Ascending aorta (tissue), 2 donors: Measurements from ENCODE around the gene EPM2AIP1. TPM values are rescaled to one million over a fixed set of nuclear protein-coding genes. Genes with fewer than 3 reads are reported as not detected.
"Not testable (repeated sequence)": the region's sequence is repeated elsewhere in the genome, so short reads cannot be mapped to it uniquely, and the experiment has no call there.

Experiments
- DNase-seq, 2 donors: peaks; one replicate each; pipeline ENCODE4 v3.0.0-alpha.2; 2019; ENCODE audit warnings: low spot score in 2 of 2
- H3K27ac ChIP-seq, 2 donors: fragments of 200-600 bp; sonication (generic); one replicate each; pipeline ENCODE4 v1.5.1; 2016 to 2017; ENCODE audit warnings: mild to moderate bottlenecking in 1 of 2
- H3K27me3 ChIP-seq: fragments of 200-600 bp; sonication (generic); one replicate; pipeline ENCODE4 v1.5.1; 2017
- H3K36me3 ChIP-seq, 2 donors: fragments of 200-600 bp; sonication (generic); one replicate each; pipeline ENCODE4 v1.5.1; 2016
- H3K4me1 ChIP-seq, 2 donors: fragments of 200-600 bp; sonication (generic); one replicate each; pipeline ENCODE4 v1.5.1; 2016 to 2017; ENCODE audit warnings: mild to moderate bottlenecking in 1 of 2
- H3K4me3 ChIP-seq, 2 donors: fragments of 200-600 bp; sonication (generic); one replicate each; pipeline ENCODE4 v1.5.1; 2016 to 2017; ENCODE audit warnings: mild to moderate bottlenecking in 1 of 2
- H3K9me3 ChIP-seq, 2 donors: fragments of 200-600 bp; sonication (generic); one replicate each; pipeline ENCODE4 v1.5.1; 2016
- intact Hi-C: fragments of 100-400 bp; cut with DNase I; formaldehyde crosslinking; loops from one replicate; pipeline ENCODE4 v1.15.1; 2023
- total RNA-seq: library from RNA; depleted of rRNA; stranded (reverse); fragments of >200 nt; gene quantifications from one replicate; pipeline ENCODE4 v1.1.0, GENCODE V29; 2016
- TF ChIP-seq, protein P1 (sequence below), 3 experiments: fragments of 200-600 bp in 2 of 3; fragments of 450-650 bp in 1 of 3; sonication (generic) in 2 of 3; IDR thresholded peaks; one replicate each; pipeline ENCODE4 v1.5.1; 2016 to 2019; ENCODE audit warnings: antibody characterized with exemption in 3 of 3, mild to moderate bottlenecking in 1 of 3, moderate library complexity in 1 of 3

EPM2AIP1 gene
- total RNA-seq, 1 donor from 2014 or later: 1.9 TPM

GRCh38 chr3:36957862-36958686 lies 34.9 kb downstream of the EPM2AIP1 start:
- no peaks in the 10 kb centered on the region for H3K27me3 ChIP-seq
- H3K27ac ChIP-seq: no peak overlapping the region
- TF ChIP-seq, protein P1, sequence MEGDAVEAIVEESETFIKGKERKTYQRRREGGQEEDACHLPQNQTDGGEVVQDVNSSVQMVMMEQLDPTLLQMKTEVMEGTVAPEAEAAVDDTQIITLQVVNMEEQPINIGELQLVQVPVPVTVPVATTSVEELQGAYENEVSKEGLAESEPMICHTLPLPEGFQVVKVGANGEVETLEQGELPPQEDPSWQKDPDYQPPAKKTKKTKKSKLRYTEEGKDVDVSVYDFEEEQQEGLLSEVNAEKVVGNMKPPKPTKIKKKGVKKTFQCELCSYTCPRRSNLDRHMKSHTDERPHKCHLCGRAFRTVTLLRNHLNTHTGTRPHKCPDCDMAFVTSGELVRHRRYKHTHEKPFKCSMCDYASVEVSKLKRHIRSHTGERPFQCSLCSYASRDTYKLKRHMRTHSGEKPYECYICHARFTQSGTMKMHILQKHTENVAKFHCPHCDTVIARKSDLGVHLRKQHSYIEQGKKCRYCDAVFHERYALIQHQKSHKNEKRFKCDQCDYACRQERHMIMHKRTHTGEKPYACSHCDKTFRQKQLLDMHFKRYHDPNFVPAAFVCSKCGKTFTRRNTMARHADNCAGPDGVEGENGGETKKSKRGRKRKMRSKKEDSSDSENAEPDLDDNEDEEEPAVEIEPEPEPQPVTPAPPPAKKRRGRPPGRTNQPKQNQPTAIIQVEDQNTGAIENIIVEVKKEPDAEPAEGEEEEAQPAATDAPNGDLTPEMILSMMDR (IDR thresholded peaks at IDR 0.05): no peak
- H3K36me3 ChIP-seq: no peaks in the 10 kb centered on the region
- no peak for DNase-seq
- intact Hi-C loops: loop anchor here (5.0 kb wide), 1 partner anchor 51 kb away; no protein-coding TSS in a partner anchor
- no peaks in the 10 kb centered on the region for H3K9me3 ChIP-seq
- H3K4me3 ChIP-seq: no peak overlapping the region
- H3K4me1 ChIP-seq: no peaks in the 10 kb centered on the region

DNA sequence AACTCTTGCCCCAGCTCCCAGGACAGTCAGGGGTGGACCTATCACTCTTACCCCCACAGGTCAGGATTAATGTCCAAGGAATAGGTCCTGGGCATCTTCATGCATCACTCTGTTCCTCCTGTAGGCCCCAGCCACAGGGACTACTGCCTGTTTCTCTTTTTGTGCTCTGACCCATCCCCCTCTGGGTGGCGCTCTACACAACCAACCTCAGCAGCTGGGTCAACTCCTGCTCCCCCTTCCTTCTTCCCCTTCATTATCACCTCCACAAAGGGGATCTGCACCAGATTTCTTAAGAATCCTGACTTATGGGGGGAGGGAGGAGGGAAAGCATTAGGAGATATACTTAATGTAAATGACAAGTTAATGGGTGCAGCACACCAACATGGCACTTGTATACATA lies 35.9 kb downstream of the EPM2AIP1 start:
- Histone ChIP-seq H3K36me3 (no peaks in the 10 kb centered on the region), H3K9me3 (no peaks in the 10 kb centered on the region), H3K4me1 (no peaks in the 10 kb centered on the region), H3K27me3 (no peaks in the 10 kb centered on the region), H3K4me3 (no peak overlapping the region), H3K27ac (no peak overlapping the region)
- TF ChIP-seq, protein P1 (IDR thresholded peaks at IDR 0.05): no peak
- intact Hi-C loops: loop anchor here (5.0 kb wide), 1 partner anchor 50 kb away; no protein-coding TSS in a partner anchor
- no peak for DNase-seq

GRCh38 chr3:36956155-36956554 lies 36.8 kb downstream of the EPM2AIP1 start:
- intact Hi-C loops: loop anchor here (5.0 kb wide), 1 partner anchor 49 kb away; no protein-coding TSS in a partner anchor
- Histone ChIP-seq H3K4me3 (no peak overlapping the region), H3K4me1 (no peaks in the 10 kb centered on the region), H3K27ac (no peak overlapping the region), H3K27me3 (no peaks in the 10 kb centered on the region), H3K9me3 (no peaks in the 10 kb centered on the region), H3K36me3 (no peaks in the 10 kb centered on the region)
- TF ChIP-seq, protein P1 (IDR thresholded peaks at IDR 0.05): no peak
- no peak for DNase-seq

GRCh38 chr3:36954452-36955134 lies 38.3 kb downstream of the EPM2AIP1 start:
- DNase-seq: no peak
- Histone ChIP-seq H3K36me3 (no peaks in the 10 kb centered on the region), H3K9me3 (no peaks in the 10 kb centered on the region), H3K27ac (no peak overlapping the region), H3K4me3 (no peak overlapping the region), H3K27me3 (no peaks in the 10 kb centered on the region), H3K4me1 (no peaks in the 10 kb centered on the region)
- intact Hi-C loops: loop anchor here (5.0 kb wide), 1 partner anchor 47 kb away; no protein-coding TSS in a partner anchor
- TF ChIP-seq, protein P1 (IDR thresholded peaks at IDR 0.05): no peak

- DNase-seq, H3K27ac ChIP-seq, H3K4me1 ChIP-seq, H3K9me3 ChIP-seq, intact Hi-C loops, H3K36me3 ChIP-seq, H3K27me3 ChIP-seq, H3K4me3 ChIP-seq: not testable (repeated sequence)
These were observed 45.1 kb downstream of the EPM2AIP1 start for GRCh38 chr3:36947814-36948213.
